ENCODE data around the gene TTLL9.

The TTLL9 gene

DNA sequence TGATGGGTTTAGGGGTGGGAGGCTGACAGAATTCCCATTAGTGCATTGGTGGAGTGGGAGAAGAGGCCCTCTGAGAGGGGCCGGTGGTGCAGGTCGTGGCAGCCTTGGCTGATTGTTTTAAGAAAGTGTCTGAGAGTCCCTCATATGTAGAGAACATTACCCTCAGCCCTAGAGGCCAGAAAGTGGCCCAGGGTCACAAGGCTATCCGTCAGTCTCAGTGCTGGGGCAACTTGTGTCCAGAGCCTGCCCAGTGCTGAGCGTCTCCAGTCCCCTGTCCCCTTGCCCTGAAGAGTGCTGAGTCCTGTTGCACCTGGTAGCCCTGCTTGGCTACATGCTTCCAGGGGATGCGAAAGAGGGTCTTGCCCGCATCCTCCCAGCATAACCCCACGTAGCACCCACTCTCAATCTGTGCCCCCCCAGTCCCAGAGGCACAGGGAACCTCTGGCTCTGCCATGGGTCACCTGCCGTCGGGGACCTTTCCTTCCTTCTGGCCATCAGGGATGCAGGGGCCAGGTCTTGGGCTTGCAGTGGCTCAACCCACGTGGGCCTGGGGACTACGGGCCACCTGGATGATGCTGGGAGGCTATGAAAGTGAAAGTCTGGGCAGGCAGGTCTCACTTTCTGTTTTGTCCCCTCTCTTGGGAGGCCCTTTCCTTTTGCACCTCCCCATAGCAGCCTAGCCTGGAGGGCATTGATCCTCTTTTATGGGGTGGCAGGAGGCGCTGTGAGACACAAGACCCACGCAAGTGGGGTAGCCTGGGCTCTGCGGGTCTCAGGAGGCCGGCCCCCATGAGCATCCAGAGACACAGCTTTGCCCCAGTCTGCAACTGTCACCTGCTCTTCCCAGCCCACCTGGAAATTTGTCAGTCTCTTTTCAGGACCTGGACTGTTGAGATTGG is 12.3 kb upstream of the TTLL9 start:
- DNase-seq (ENCODE audit: low read depth in 3 of 3): no peak

DNA sequence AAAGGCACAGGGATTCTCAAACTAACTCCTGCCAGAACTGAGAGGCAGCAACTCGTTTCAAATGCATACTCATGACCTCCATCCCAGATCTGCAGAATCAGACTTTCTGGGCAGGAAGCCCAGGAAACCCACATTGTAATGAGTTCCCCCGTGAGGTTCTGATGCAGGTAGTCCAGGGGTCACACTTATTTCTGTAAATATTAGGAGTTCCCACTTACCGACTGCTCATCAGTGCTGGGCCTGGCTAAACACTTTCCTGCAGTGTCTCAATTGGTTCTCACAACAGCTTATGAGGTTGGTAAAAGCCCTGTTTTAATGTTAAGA is 11.7 kb upstream of the TTLL9 start:
- DNase-seq (ENCODE audit: low read depth in 3 of 3): no peak

DNA sequence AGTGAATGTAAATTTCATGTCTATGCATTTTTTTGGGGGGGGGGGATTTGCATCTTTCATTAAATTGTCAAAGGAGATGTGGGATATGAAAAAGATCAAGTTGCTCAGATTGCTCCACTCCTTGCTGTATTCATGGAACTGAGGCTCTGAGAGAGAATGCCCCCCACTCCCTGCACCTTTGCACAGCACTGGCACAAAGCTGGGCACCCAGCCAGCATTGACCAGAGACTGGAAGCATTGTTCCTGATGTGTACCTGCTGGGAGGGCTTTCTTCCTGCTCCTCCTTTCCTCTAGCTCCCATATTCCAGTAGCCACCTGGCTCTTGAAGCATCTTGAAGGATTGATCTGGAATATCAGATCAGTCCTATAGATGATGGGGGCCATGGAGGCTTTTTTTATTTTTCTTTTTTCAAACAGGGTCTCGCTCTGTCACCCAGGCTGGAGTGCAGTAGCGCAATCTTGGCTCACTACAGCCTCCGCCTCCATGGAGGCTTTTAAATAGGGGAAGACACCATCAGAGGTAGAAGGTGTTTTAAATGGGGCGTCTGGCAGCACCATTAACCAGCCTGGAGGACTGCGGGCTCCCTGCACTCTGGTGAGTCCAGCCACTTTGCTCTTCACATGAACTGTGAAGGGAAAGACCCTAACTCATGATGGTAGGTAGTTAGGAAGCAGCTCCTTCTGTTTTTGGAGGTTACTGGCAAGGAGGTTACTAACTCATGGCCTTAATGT is 11.0 kb upstream of the TTLL9 start:
- no peak for DNase-seq (ENCODE audit: low read depth in 3 of 3)

DNA sequence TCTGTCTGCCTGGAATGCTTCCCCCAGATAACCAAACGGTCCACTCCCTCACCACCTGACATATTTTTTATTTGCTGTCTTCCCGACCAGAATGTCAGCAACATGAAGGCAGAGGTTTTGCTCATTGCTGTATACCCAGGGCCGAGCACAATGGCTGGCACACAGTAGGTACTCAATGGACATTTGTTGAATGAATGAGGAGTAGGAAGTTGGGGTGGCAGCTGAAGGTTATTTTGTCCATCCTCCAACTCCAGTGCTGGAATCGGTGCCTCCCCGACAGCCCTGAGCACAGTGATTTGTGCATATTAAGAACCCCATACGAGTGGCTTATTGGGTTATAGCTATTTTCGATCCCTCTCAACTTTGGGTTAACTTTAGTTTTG is 10.4 kb upstream of the TTLL9 start:
- DNase-seq (ENCODE audit: low read depth in 3 of 3): no peak

DNA sequence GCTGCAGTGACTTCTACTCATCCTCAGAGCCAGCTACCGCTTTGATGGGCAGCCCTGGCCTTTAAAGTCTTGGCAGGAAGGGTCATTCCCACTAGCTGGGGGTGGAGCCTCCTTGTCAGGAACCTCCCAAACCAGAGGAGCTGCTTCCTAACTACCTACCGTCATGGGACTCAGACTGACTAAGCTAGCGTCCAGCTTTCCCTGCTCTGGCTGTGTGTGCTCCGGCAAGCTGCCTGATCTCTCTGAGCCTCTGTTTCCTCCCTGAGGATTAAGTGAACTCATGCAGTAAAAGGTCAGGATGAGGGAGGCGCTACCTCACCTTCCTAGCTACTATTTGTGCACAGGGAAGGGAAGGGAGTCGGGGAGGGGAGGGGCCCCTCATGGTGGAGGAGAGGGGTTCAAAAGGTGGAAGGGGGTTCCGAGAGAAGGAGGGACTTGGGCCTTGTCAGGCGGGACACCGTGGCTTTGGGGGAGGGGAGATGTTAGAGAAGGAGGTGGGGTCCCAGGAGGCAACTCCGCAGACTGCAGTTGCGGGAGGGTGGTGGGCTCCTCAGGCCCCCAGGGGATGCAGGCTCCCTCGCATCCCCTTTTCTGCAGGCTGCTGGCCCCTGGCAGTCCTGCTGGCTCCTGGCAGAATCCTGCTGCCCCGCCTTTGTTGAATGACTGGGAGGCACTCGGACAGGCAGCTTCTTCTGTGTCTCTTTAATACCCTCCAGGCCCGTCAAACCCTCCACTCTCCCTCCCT is 9.9 kb upstream of the TTLL9 start:
- DNase-seq (ENCODE audit: low read depth in 3 of 3): no peak

DNA sequence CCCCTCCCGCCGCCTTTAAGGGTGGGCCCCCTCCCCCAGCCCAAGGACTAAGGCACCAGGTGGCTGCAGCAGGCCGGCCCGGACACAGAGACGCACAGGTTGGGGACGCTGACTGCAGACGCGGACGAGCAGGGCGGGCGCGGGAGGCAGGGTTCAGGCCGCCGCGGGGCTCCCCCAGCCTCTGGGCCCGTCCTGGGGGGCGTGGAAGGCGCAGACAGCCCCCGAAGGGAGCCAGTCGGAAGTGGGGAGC is 9.4 kb upstream of the TTLL9 start:
- no peak for DNase-seq (ENCODE audit: low read depth in 3 of 3)

DNA sequence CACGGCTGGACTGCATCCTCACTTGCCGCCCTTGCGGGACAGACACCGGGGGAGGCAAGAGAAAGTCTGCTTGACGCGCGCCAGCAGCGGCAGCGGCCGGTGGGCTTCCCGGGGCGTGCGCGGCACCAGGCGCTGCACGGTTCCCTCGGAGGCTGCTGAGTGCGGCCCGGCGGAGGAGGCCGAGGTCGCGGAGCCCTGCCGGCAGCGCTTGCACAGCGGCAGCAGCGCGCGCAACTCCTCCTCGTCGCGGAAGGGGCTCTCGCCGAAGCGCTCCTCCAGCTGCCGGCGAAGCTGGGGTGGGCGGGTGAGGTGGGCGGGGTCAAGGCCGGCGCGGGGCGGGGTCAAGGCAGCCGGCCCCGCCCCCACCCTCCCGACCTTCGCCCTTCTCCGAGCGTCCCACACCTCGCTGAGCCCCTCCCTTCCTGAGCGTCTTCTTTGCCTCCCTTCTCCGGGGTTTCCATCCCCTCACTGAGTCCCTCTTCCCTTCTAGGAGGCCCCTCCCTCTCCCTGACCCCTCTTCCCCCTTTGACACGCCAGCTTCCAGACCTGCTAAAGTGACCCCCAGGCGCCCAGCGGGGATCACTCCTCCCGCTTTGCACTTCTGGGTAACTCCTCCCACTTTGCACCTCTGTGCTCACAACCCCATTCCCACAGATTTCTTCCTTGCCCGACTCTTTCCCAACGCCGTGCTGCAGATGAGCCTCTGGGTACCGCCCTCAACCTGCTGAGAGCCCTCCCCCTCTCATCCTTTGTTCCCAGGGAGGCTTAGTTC is 8.9 kb upstream of the TTLL9 start:
- peak; percentile 37 to 47 (median 41) for DNase-seq (ENCODE audit: low read depth in 3 of 3)

DNA sequence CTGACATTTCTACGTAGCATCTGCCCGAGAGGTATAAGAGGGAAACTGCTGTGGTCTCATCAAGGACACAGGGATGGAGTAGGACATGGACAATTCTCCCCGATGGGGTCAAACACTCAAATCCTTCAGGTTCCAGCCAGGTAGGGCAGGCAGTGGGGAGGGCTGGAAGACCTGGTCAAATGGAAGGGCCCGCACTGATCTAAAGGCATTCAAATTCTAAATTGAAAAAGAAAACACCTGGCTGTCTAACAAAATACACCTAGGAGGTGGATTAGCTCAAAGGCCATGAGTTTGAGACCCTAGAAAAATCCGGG is 8.3 kb upstream of the TTLL9 start:
- no peak for DNase-seq (ENCODE audit: low read depth in 3 of 3)

DNA sequence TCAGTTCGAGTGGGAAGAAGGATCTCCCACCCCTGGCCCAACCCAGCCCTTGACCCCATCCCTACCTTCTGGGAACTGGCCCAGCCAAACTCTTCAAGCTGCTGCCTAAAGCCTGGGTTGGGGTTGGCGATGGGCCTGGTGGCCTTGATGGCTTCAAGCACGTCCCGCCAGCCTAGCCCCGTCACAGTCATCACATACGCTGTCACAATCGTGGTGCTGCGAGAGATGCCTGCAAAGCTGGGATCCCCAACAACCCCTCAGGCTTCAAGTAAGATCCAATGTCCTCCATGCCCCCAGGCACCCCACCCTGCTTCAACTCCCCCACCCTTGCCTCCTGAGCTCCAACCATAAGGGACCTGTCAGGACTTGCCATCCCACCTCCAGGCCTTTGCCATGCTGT is 7.9 kb upstream of the TTLL9 start:
- no peak for DNase-seq (ENCODE audit: low read depth in 3 of 3)

DNA sequence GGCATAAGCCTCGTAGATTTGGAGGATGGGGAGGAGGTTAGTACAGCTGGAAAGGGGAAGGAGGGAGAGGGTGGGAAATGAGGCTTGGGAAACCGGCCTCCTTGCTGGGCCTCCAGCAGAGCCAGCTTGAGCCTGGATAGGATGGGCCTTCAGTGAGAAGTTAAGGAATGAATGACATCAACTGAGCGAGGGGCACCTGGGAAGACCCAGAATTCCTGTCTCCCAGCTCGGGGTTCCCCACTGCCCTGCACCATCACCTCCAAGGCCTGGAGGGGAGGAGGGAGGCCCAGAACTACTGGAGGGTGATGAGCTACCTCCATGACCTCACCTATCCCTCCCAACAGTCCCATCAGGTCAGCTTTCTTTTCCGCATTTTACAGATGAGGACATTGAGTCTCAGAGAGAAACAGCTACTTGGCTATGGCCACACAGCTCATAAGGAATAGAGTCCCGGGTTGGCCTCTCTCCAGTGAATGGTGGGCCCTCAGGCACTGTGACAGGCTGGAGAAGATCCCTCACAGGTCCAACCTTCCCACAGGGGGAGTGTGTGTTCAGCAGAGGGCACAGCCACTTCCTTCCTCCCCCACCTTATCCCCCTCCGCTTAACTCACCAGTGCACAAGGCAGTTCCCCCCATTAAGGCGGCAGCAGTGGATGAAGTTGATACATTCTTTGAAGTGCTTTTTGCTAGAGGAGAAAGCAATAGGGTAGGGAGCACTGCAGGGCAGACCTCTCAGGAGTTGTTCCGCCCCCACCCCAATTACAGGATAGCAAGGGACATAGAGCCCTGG is 6.9 kb upstream of the TTLL9 start:
- DNase-seq (ENCODE audit: low read depth in 3 of 3): no peak

DNA sequence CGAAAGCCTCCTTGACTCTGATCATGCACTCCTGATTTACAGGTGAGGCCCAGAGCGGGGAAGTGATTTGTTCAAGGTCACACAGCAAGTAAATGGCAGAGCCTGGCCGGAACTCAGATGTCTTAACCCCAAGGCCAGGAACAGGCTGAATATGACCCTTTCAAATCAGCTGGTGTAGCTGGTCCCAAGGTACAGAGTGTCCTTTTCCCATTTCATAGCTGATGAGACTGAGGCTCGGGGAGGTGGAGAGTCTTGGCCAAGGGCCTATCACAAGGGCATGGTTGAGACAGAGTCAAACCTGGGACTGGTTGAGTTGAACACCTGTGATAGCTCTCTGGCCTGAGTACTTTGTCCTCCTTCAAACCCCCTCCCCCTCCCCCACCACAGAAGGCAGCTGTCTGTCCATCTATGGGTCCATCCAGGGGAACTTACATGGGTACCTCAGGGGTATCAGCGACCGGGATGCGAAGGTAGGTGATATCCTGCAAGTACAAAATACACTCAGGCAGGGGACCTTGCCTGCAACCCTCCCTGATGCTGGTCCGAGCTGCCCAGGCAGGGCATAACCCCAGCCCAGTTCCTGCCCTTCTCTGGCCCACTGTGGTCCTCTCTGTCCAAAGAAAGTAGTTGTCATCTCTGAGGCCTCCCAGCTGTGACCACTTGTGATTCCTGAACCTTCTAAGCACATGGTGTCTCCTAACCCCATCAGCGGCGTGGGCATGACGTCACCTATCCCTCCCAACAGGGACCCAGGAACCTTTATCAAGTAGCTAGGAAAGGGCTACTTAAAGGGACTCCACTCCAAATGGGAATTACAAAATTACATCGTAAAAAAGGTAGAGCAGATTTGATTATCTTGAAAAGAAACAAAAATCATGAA is 5.7 kb upstream of the TTLL9 start:
- DNase-seq (ENCODE audit: low read depth in 3 of 3): no peak

DNA sequence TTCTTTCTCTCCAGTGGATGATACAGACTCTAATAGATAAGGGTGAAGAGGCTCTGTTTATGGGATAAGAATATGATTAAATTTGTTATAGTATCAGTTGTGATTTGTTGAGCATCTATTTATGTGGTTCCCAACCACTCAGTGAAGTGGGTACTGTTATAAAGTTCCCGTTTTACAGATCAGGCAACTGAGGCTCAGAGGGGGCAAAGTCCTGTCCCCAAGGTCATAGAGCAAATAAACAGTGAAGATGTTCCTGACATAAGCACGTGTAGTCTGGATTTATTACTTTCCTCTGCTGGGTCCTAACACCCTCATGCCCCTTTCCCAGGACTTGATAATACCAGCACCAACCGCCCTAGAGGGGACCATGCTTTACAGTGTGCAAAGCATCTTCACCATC is 4.2 kb upstream of the TTLL9 start:
- DNase-seq (ENCODE audit: low read depth in 3 of 3): no peak

DNA sequence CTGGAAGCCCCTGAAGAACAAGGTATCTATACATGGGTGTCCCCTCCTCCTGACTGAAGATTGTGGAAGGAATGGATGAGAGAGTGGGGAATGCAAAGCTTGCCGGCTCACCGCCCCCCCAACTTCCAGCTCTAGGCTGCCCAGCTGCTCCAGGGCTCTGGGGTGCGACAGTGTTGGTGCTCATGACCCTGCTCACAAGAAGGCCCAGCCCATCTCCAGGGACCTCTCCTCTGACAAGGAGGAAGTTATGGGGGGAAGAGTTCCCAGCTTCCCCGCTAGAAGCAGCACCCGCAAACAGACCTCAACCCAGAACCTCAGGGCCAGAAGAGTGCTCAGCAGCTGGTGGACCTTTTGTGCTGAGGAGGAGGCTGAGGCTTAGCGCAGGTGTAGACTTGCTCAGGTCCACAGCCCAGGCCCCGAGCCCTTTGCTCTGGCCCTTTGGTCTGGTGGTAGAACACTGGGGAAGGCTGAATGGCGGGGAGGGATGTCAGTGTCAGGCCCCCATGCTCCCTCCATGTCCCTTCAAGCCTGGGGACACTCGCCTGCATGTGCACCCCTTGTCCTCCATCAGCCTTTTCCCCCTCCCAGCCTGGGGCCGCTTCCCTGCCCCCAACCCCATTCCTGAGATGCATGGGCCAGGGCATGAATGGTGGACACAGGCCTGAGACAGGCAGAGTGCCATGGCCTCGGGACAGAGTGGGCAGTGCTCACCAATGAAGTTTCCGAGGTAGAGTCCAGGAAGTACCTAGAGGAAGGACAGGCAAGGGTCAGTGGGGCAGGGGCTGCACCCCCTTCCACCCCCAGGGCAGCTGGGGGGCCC is 1.4 kb upstream of the TTLL9 start:
- DNase-seq (ENCODE audit: low read depth in 3 of 3): no peak

DNA sequence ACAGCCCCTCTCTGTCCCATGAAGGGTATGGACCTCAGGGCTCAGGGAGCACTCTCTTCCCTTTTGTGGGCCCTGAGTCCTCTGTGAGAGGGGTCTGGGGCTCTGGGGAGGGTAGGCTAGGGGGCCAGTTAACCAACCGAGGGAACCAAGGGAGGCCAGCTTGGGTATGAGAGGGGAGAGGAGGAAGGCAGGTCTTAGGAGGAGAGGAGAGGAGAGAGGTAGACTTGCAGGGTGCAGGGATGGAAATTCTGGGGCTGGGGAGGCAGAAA is 827 bp upstream of the TTLL9 start:
- DNase-seq (ENCODE audit: low read depth in 3 of 3): no peak

DNA sequence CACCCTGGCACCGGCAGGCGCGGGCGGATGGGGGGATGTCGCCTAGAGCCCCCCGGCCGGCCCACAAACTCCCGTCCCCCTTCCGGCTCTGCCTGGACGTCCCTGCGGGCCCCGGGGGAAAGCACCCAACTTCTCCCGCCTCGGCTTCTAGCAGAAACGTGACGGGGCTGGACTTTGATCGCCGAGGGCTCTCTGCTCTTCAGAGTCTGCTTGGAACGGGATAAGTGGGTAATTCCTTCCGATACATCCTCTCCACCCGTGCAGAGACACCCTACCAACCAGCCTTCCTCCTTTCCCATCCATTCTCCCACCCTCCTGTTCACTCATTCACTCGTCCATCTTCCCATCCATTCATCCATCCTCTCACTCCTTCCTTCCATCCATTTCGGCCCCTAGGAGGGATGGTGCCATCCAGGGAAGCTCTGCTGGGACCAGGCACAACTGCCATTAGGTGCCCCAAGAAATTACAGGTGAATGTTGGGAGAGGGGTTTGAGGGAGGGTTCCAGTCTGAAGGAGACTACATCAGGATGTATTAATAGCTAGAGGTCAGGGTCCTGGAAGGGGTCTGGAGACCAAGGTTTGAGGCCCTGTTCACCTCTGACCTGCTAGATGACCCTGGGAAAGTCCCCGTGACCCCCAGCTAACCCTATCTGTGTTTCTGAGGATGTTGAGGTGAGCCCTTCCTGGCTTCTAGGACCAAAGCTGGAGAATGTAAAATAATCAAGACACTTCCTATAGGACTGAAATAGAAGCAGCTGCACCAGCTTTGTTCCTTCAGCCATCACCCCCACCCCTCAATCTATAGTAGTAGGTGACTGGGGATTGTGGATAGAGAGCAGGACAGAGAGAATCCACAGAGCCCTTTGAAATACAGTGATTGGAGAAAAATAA is 538 bp downstream of the TTLL9 start:
- no peak for DNase-seq (ENCODE audit: low read depth in 3 of 3)

DNA sequence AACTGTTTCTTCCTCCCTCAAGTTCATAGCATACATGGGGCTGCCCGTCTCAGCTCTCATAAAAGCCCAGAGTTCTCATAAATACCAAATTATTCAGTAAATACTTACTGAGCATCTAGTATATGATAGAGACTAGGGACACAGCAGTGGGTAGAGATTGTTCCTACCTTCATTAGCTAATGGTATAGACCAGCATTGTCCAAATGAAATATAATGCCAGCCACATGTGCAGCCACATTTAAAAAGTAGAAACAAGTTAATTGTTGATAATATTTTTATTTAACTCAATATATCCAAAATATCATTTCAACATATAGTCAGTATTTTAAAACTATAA is 1.2 kb downstream of the TTLL9 start:
- no peak for DNase-seq (ENCODE audit: low read depth in 3 of 3)

DNA sequence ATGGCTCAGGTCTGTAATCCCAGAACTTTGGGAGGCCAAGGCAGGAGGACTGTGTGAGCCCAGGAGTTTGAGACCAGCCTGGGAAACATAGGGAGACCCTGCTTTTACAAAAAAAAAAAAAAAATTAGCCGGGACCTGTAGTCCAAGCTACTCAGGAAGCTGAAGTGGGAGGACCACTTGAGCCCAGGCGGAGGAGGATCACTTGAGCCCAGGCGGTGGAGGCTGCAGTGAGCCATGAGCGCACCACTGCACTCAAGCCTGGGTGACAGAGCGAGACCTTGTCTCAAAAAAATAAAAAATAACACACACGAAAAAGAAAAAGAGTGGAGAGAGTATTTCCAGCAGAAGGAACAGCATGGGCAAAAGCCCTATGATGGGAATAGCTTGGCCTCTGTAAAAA is 2.0 kb downstream of the TTLL9 start:
- DNase-seq (ENCODE audit: low read depth in 3 of 3): no peak

DNA sequence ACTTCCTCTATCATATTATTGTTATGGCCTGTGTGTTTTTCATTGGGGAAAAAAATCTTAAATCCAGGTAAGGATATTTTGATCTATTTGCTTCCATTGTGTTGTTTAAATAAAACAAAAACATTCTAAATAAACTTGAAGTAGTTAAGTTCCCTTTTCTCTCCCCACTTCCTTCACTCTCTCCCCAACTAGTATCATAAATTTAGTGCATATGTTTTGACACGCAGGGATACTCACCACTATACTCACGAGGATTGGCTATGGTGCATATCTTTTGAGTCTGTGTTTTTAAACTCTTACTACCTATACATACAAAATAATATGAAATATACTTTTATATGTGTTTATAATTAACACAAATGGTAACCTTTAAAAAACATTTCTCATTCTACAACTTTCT is 5.2 kb downstream of the TTLL9 start:
- no peak for DNase-seq (ENCODE audit: low read depth in 3 of 3)

DNA sequence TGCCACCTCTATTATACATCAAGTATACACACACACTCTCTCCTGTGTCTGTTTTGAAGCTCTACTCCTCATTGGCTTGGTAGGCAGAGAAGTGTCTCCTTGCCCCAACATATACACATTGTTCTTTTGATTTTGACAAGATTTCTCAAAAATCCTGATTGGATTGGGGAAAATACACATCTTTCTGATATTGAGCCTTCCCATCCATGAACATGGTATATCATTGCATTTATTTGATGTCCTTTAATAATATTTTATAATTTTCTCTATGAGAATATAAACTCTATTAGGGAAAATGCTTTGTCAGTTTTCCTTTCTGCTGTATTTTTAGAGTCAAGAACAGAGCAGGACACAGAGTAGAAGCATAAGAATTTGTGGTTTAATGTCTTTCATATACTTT is 7.2 kb downstream of the TTLL9 start:
- no peak for DNase-seq (ENCODE audit: low read depth in 3 of 3)
